SIG-M5 (cell line): ENCODE data around the gene TRAF3IP1.

ENCODE experiments used
- DNase-seq: peaks from one replicate; lab custom pipeline; 2025; lab: John Stamatoyannopoulos, UW

Gene TRAF3IP1

GRCh38 chr2:238408615-238409340 is 88.5 kb downstream of the TRAF3IP1 start:
- no peak for DNase-seq

- DNase-seq = no peak
These were observed 89.3 kb downstream of the TRAF3IP1 start for GRCh38 chr2:238409341-238410199.

- DNase-seq = no peak
These were observed 91.9 kb downstream of the TRAF3IP1 start for GRCh38 chr2:238412067-238412767.

GRCh38 chr2:238413368-238413767 is 93.0 kb downstream of the TRAF3IP1 start:
- no peak for DNase-seq

GRCh38 chr2:238415036-238415764 is 94.9 kb downstream of the TRAF3IP1 start:
- DNase-seq = no peak

GRCh38 chr2:238415893-238416292 is 95.6 kb downstream of the TRAF3IP1 start:
- DNase-seq = no peak

- no peak for DNase-seq
These were observed 98.1 kb downstream of the TRAF3IP1 start for GRCh38 chr2:238418196-238418998.

GRCh38 chr2:238418999-238419546 is 98.8 kb downstream of the TRAF3IP1 start:
- DNase-seq = no peak

GRCh38 chr2:238420442-238420841 is 100.1 kb downstream of the TRAF3IP1 start:
- DNase-seq = no peak

- no peak for DNase-seq
These were observed 100.8 kb downstream of the TRAF3IP1 start for GRCh38 chr2:238420878-238421694.

- DNase-seq = no peak
These were observed 101.3 kb downstream of the TRAF3IP1 start for GRCh38 chr2:238421695-238422035.

- no peak for DNase-seq
These were observed 102.0 kb downstream of the TRAF3IP1 start for GRCh38 chr2:238422285-238422684.

- DNase-seq = no peak
These were observed 102.6 kb downstream of the TRAF3IP1 start for GRCh38 chr2:238422940-238423339.

GRCh38 chr2:238423561-238424312 is 103.4 kb downstream of the TRAF3IP1 start:
- DNase-seq = no peak

GRCh38 chr2:238424313-238424700 is 104.0 kb downstream of the TRAF3IP1 start:
- no peak for DNase-seq

GRCh38 chr2:238425505-238425978 is 105.2 kb downstream of the TRAF3IP1 start:
- no peak for DNase-seq

GRCh38 chr2:238425979-238426567 is 105.8 kb downstream of the TRAF3IP1 start:
- peak; percentile 23 for DNase-seq

GRCh38 chr2:238426568-238427434 is 106.5 kb downstream of the TRAF3IP1 start, which contains the start of gene ASB1:
ASB1 (plus strand) TSS chr2:238426927; CDS start chr2:238427071, 144 bp downstream.
- peak; percentile 6 for DNase-seq
